ENCODE data around the gene CLDN9.

The CLDN9 gene
- total RNA-seq = 0 reads per million in 4 donors

- no peak for DNase-seq
Observed at GRCh38 chr16:3012828-3013420, at the start of gene CLDN9. TSS of gene CLDN9 (plus strand) at chr16:3012923. CDS start at chr16:3013363, 440 bp downstream.

- DNase-seq = peak in 1 of 5 donors; percentile 43
Observed at GRCh38 chr16:2963074-2963722, 49.5 kb upstream of the CLDN9 start.

GRCh38 chr16:2963723-2964474 lies 48.8 kb upstream of the CLDN9 start, which contains the start of gene KREMEN2:
TSS of gene KREMEN2 (plus strand) at chr16:2964275. CDS start at chr16:2964521, 246 bp downstream.
- DNase-seq = no peak

GRCh38 chr16:2964475-2965336 lies 48.0 kb upstream of the CLDN9 start:
- DNase-seq = peak; percentile 47 to 68 (median 55)

GRCh38 chr16:2966043-2966807 lies 46.5 kb upstream of the CLDN9 start:
- DNase-seq = no peak

- no peak for DNase-seq
Observed at GRCh38 chr16:2966808-2967191, 45.9 kb upstream of the CLDN9 start.

- DNase-seq = no peak
Observed at GRCh38 chr16:2967211-2967631, 45.5 kb upstream of the CLDN9 start.

GRCh38 chr16:2967721-2968161 lies 45.0 kb upstream of the CLDN9 start:
- DNase-seq = no peak

GRCh38 chr16:2968368-2968737 lies 44.4 kb upstream of the CLDN9 start:
- DNase-seq = no peak

- peak; percentile 60 to 90 (median 65) for DNase-seq
Observed at GRCh38 chr16:2968738-2969544, 43.8 kb upstream of the CLDN9 start, which contains the start of gene PAQR4. TSS of gene PAQR4 (plus strand) at chr16:2969348. CDS start at chr16:2969675, 327 bp downstream.

GRCh38 chr16:2969545-2970521 lies 42.9 kb upstream of the CLDN9 start:
- DNase-seq = peak; percentile 43 to 86 (median 58)

- DNase-seq = no peak
Observed at GRCh38 chr16:2970563-2970962, 42.2 kb upstream of the CLDN9 start.

GRCh38 chr16:2971134-2971984 lies 41.4 kb upstream of the CLDN9 start:
- no peak for DNase-seq

- DNase-seq = no peak
Observed at GRCh38 chr16:2971985-2972784, 40.5 kb upstream of the CLDN9 start.

GRCh38 chr16:2973093-2973492 lies 39.6 kb upstream of the CLDN9 start:
- DNase-seq = no peak

GRCh38 chr16:2973605-2974318 lies 39.0 kb upstream of the CLDN9 start:
- DNase-seq = no peak

Data from T-helper 1 cell (primary cell).